DMS153 treated with DMSO at 0.1 percent for 48 hours (cell line): Measurements from ENCODE around the gene MMEL1.
"Not testable (repeated sequence)": the region's sequence is repeated elsewhere in the genome, so short reads cannot be mapped to it uniquely, and the experiment has no call there.

Source experiments
- DNase-seq: peaks from one replicate; lab custom pipeline; 2025; ENCODE audit not compliant: unreplicated experiment; lab: John Stamatoyannopoulos, UW

MMEL1 gene

DNA sequence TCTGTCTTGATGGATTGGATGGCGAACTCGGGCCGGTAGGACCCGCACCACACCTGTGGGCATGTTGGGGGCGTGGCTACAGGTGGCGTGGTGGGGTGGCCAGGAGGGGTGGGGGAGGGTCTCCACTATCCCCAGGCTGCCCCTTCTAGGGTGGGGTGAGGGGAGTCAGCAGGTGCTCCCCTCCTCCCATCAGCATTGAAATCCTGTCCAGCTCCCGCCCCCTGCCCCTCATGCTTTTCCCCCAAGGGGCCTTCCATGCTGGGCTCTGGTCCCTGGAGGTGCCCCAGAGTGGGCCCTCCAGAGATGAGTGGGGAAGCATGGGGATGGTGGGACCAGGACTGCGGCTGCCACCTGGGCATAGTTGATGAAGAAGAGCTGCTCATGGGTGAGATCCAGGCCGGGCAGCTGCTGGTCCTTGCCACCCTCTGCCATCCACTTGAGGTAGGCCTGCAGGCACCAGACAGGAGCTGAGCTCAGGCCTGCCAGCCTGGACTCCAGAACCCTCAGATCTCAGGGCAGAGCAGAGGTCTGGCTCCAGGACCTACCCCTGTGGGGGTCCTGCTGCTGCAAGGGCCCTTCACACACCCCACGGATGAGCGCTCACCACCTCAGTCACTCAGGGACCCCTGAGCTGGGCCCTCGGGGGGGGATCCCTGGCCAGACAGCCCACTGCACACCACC is 41.1 kb downstream of the MMEL1 start:
- no peak for DNase-seq

DNA sequence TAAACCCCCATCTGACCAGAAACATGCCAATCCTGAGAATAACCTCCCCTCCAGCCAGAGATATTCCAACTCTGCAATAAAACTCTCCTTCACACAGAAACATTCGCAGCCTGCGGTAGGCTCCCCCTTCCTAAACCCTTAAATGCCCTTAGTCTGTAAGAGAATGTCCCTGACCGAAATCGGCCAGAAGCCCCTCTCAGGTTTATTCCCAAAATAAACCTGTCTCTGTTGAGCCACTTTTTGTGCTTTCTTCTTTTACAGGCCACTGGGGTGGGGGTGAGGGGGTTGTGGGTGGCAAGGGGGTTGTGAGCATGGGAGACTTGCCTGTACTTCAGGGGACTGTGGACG is 41.6 kb downstream of the MMEL1 start:
- DNase-seq: no peak

DNA sequence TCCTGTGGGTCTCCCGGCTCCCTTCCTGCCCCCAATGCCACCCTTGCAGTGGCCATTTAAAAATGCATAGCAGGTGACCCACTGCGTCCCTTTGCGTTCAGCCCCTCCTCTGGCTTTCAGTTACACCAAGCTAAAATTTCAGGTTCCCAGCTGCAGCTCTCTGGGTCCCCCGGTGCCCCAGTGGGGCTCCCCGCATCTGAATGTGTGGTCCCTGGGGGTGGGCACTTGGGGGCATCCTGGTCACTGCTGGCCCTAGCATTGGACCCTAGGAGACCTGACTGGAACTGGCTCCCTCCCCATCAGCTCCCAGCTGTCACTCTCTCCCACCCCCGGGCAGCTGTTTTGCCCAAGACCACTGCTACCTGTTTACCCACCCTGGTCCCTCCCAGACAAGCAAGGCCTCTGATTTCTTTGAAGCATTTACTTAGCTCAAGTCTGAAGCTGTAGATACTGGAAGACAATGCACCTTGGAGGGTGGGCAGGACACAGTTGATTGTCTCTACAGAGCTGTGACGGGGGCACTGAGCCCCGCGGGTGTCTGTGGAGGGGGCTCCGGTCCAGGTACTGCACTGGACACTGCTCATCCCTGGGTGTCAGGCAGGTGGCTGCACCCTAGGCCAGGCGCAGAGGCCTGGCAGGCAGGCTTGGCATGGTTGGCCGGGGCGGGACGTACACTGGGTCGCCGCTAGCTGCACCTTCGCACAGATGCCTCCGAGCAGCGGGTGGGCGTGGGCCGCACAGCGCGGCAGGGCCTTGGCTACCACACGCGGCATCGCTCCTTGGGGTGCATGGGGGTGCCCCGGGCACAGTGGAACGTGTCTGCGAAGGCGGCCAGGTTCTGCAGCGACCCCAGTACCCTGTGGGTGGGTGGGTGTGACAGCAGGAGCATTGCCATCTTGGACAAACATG is 42.3 kb downstream of the MMEL1 start:
- no peak for DNase-seq

DNA sequence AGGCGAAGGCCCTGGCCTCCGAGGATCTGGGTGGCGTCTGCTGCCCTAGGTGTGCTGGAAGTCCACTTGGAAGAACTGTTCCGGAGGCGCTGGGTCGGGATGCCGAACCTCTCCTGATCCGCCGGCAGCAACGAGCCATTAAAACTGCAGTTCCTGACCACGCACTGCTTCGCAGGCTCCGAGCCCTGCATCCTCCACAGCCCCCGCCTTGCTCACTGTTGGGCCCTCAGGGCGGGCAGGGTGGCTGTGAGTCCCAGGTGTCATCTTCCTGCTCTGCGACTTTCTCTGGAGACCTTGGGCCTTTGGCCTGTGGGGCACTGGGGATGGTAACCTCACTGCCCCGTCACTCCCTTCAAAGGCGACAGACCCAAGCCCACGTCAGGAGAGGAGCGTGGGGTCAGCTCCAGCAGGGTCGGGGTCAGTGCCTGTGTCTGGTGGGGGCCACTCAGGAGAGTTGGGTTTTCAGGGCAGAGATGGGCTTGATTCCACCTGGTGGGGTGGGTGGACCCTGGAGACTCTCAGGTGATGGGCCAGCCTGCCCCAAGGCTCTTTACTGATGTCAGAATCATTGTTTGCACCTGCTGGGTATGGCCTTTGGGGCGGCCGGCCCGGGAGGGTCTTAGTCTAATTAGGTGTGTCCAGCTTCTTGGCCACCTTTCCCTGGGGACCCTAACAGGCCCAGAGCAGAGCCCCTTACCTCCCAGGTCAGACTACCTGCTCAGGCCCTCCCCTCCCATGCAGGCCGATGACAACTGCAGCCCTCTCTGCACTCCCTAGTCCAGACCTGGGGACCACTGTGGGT is 43.2 kb downstream of the MMEL1 start:
- no peak for DNase-seq

DNA sequence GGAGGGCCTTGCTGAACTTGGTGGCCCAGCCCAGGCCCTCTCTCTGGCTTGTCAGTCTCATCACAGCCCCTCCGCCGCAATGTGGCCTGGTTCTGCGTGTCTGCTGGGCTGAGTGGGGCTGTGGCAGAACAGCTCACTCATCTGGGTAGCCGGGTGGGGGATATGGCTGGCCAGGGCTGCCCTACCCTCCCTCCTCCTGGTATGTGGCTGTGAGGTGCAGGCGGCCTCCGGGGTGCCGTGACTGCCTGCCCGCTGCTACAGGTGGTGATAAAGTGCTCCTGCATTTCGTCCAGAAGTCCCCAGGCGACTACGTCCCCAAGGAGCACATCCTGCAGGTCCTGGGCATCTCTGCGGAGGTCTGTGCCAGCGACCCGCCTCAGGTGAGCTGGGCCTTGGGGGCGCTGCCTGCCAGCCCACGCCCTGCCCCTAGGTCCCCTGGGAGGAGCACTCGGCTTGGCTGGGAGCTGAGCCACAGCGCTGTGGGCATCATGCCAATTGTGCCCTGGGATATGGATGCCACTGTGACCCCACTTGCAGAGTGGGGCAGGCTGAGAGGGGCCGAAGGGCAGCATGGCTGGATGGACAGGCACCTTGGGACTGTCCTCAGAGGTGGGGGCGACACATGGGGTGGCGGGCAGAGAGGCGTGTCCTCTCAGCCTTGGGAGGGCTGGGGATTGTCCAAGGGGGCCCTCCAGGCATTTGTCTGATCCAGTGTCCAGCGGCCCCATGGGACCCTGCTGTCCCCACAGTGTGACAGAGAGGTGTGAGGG is 44.0 kb downstream of the MMEL1 start:
- peak; percentile 48 for DNase-seq

GRCh38 chr1:2587860-2588571 is 44.8 kb downstream of the MMEL1 start:
- no peak for DNase-seq

DNA sequence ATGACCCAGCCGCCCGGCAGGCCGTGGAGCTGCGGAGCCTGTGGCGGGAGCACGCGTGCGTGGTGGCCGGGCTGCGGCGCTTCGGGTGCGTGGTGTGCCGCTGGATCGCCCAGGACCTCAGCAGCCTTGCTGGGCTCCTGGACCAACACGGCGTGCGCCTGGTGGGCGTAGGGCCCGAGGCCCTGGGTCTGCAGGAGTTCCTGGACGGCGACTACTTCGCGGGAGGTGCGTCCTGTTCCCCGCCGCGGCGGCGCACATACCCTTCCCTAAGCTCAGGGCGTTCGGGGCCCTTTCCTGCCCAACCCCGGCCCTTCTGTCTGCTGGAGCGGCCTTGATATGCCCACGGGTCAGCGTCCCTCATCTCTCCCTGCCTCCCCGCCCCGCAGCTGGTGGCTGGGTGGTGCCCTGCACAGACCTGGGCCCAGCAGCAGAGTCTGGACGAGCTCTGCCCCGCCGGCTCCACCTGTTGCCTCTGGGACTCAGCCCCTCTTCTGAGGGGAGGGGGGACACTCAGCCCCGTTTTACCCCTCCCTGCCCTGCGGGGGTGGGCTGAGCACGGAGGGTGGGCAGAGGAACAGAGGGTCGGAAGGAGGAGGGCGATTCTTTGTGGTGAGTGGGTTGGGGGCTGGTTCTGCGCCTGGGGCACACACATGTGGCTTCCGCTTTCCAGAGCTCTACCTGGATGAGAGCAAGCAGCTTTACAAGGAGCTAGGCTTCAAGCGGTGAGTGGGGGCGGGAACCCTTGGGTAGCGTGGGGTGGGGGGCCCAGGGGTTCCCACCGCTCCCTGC is 45.6 kb downstream of the MMEL1 start:
- DNase-seq: no peak

- peak; percentile 99 for DNase-seq
Observed at GRCh38 chr1:2586154-2587070, 46.4 kb downstream of the MMEL1 start, which contains the start of gene PRXL2B. Gene PRXL2B (plus strand): TSS chr1:2586777. CDS start chr1:2586886, 109 bp downstream.

DNA sequence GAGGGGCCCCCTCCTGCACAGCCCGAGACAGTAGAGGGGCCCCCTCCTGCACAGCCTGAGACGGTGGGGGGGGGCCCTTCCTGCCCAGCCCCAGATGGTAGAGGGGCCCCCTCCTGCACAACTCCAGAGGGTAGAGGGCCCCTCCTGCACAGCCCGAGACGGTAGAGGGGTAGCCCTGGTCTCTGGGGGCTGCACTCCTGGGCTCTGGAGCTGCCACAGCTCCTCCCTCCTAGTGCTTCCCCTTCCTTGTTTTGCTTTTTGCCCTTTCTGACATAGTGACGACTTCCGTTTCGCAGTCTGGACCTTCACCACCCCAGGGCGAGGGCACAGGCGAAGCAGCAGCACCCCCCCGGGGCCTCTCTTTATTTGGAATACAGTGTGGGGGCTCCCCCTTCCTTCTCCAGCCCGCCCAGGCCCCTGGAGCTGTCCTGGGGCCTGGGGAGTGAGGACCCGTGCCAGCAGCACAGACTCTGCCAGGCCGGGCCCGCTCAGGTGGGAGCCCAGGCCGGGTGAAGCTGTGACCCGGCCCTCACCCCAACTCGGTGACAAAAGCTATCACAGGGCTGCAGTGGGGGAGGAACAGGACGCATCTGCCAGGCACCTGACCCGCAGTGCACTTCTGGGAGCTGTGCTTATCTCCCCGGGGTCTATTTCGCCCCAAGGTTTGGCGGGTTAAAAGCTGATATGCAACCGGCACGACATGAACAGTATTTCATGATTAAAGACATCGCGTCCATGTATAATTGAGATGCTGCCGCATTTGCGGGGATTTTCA is 47.3 kb downstream of the MMEL1 start:
- DNase-seq: peak; percentile 78

DNA sequence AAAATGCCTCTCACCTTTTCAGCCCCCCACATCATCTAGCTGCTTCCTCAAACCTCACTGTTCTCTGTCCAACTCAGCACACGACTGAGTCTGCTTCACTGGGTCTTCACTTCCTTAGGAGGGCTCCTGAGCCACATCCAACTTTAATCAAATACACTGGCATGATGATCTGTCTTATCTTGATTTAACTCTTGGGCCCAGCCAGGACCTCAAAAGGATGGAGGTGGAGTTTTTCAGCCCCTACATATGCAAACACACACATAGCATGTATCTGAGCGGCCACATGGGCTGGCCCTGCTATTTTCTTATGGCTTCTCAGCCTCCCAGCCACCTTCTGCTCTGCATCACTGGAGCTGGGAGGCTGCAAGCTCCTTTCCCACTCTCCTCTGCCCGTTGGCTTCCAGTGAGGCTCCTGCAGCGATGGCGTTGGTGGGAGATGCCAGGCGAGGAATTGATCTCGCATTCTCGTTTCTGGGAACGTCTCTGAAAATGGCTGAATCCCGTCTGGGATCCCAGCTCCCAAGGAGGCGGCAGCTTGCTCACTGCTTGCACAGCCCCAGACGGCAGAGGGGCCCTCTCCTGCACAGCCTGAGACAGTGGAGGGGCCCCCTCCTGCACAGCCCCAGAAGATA is 48.0 kb downstream of the MMEL1 start:
- no peak for DNase-seq

GRCh38 chr1:2583871-2584351 is 48.9 kb downstream of the MMEL1 start:
- peak; percentile 78 for DNase-seq

DNA sequence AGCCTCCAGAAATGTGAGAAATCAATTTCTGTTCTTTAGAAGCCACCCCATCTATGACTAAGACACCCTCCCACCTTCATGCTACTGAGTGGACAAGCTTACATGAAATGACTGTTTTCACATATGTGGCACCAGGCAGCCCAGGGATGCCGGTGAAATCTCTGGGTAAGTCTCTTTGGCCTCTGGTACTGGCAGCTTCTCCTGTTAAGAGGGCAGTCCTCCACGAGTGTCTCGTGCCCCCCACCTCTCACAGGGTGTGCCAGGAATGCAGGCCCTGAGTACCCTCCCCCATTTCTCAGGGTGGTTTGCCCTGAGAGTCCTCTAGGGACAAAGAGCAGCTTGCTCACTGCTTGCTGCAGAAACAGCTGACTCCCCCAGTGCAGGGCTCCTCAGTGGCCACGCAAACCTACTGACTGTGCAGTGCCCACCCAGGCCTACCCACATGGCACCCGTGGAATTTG is 49.5 kb downstream of the MMEL1 start:
- no peak for DNase-seq

DNA sequence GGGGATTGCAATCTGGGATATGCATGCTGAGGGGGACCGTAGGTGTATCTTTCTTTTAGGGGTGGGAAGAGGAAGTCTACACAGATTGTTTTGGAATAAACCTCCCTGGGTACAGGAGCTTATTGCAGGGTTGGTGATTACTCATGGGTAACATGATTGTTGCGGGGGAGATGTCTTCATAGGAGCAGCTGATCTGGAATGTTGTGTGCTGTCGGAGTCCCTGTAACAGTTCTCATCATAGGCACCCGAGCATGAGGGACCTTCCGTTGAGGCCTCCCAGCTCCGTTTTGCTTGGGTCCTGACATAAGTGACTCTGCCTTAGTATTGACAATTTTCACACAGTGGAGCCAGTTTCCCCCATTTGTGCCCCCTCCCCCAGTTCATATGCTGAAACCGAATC is 50.4 kb downstream of the MMEL1 start:
- DNase-seq: no peak

DNA sequence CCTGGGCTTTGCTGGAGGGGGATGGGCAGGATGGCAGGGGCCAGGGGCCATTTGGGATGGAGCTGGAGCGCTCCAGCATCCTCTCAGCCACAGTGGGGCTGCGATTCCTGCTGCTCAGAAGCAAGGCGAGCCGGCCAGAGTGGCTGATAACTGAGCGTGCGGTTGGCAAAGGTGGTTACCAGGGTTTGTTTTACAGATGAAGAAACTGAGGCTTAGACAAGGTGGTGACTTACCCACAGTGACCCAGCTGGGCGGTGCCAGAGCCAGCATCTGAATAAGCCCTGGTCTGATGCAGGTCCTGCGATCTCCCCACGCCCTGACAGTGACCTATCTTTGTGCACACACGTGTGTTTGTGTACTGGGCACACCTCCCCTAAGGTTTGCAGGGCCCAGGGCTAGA is 52.1 kb downstream of the MMEL1 start:
- DNase-seq: no peak

GRCh38 chr1:2578758-2579118 is 54.1 kb downstream of the MMEL1 start:
- no peak for DNase-seq

GRCh38 chr1:2577565-2578075 is 55.2 kb downstream of the MMEL1 start:
- DNase-seq: not testable (repeated sequence)
